SKM-1 treated with dmso at 0.1 percent for 144 hours (cell line): ENCODE measurements around the gene TIMP1.

ENCODE experiments used
- DNase-seq: peaks from one replicate; lab custom pipeline; 2025; ENCODE audit not compliant: unreplicated experiment; lab: John Stamatoyannopoulos, UW

The TIMP1 gene

GRCh38 chrX:47633689-47634590 is 51.7 kb downstream of the TIMP1 start:
- DNase-seq, result no peak

GRCh38 chrX:47634871-47635575 is 52.8 kb downstream of the TIMP1 start:
- DNase-seq, result no peak
